GM23338 (cell line): ENCODE measurements around the gene TSPAN33. TPM values are rescaled to one million over a fixed set of nuclear protein-coding genes. Genes with fewer than 3 reads are reported as not detected.

Source experiments
- ATAC-seq: fragments of 200-7000 bp; cut with Tn5 transposase; 3 replicates; pipeline ENCODE4 v1.9.1; 2020
- DNase-seq: peaks from one replicate; pipeline ENCODE4 v3.0.0-alpha.2; 2015; ENCODE audit warnings: low spot score
- H2AFZ ChIP-seq: fragments of 200-600 bp; sonication (generic); 2 replicates; pipeline ENCODE4 v1.8.0; 2016; ENCODE audit warnings: antibody characterized with exemption, mild to moderate bottlenecking, moderate library complexity
- H3F3A ChIP-seq: fragments of 200-600 bp; sonication (generic); replicated peaks from 2 replicates; pipeline ENCODE4 v1.8.0; 2017; ENCODE audit warnings: antibody characterized with exemption, mixed run types, low read depth
- H3K27ac ChIP-seq: fragments of 200-600 bp; sonication (generic); 2 replicates; pipeline ENCODE4 v1.6.1; 2016; ENCODE audit warnings: low read depth
- H3K27me3 ChIP-seq: fragments of 200-600 bp; sonication (generic); 2 replicates; pipeline ENCODE4 v1.8.0; 2016; ENCODE audit warnings: mild to moderate bottlenecking, mixed run types, moderate library complexity; ENCODE audit not compliant: insufficient read depth
- H3K36me3 ChIP-seq: fragments of 200-600 bp; sonication (generic); 2 replicates; pipeline ENCODE4 v1.8.0; 2016; ENCODE audit warnings: mild to moderate bottlenecking; ENCODE audit not compliant: insufficient read depth
- H3K4me1 ChIP-seq: fragments of 200-600 bp; sonication (generic); 2 replicates; pipeline ENCODE4 v1.8.0; 2016; ENCODE audit warnings: mild to moderate bottlenecking, moderate library complexity; ENCODE audit not compliant: insufficient read depth
- H3K4me2 ChIP-seq: fragments of 200-600 bp; sonication (generic); 2 replicates; pipeline ENCODE4 v1.7.1; 2017; ENCODE audit warnings: mixed run types
- H3K4me3 ChIP-seq: fragments of 200-600 bp; sonication (generic); 2 replicates; pipeline ENCODE4 v1.6.1; 2016; ENCODE audit warnings: mixed run types
- H3K79me2 ChIP-seq: fragments of 200-600 bp; sonication (generic); replicated peaks from 2 replicates; pipeline ENCODE4 v1.8.0; 2017; ENCODE audit warnings: mild to moderate bottlenecking; ENCODE audit not compliant: insufficient read depth
- H3K9me2 ChIP-seq: fragments of 200-600 bp; sonication (generic); 2 replicates; pipeline ENCODE4 v1.8.0; 2017; ENCODE audit not compliant: insufficient read depth
- H4K20me1 ChIP-seq: fragments of 200-600 bp; sonication (generic); replicated peaks from 2 replicates; pipeline ENCODE4 v1.8.0; 2017; ENCODE audit warnings: mild to moderate bottlenecking; ENCODE audit not compliant: insufficient read depth
- H3K27ac Mint-ChIP-seq: 2 replicates; pipeline ENCODE4 v1.8.0; 2020; ENCODE audit warnings: inconsistent platforms, mild to moderate bottlenecking, moderate library complexity, mixed read lengths
- H3K27me3 Mint-ChIP-seq: 3 replicates; pipeline ENCODE4 v1.8.0; 2022; ENCODE audit warnings: low read depth, mild to moderate bottlenecking, moderate library complexity, mixed read lengths, inconsistent platforms; ENCODE audit not compliant: insufficient read depth, poor library complexity
- H3K36me3 Mint-ChIP-seq: 3 replicates; pipeline ENCODE4 v1.8.0; 2021; ENCODE audit warnings: low read depth, mild to moderate bottlenecking, inconsistent platforms, moderate library complexity, mixed read lengths
- H3K4me1 Mint-ChIP-seq: 3 replicates; pipeline ENCODE4 v1.8.0; 2020; ENCODE audit warnings: mild to moderate bottlenecking, inconsistent platforms, mixed read lengths
- H3K4me3 Mint-ChIP-seq: 3 replicates; pipeline ENCODE4 v1.8.0; 2021; ENCODE audit warnings: moderate library complexity, mild to moderate bottlenecking, inconsistent platforms, mixed read lengths
- H3K9me3 Mint-ChIP-seq: 3 replicates; pipeline ENCODE4 v1.8.0; 2020; ENCODE audit warnings: moderate library complexity, mild to moderate bottlenecking, inconsistent platforms, mixed read lengths
- CTCF ChIP-seq, 2 experiments: fragments of 200-600 bp in 1 of 2; sonication (generic) in 1 of 2; conservative IDR thresholded peaks; 2 replicates each; pipeline versions ENCODE4 v1.5.1 to v1.6.1; 2016 to 2017; ENCODE audit warnings: antibody characterized with exemption in 2 of 2, low read depth in 2 of 2, mild to moderate bottlenecking in 2 of 2, moderate library complexity in 1 of 2
- ETS1 ChIP-seq: IDR thresholded peaks from 2 replicates; pipeline ENCODE4 v1.6.1; 2016; ENCODE audit warnings: antibody characterized with exemption
- EZH2 ChIP-seq: fragments of 200-600 bp; sonication (generic); IDR thresholded peaks from one replicate; pipeline ENCODE4 v1.8.0; 2017; ENCODE audit warnings: antibody characterized with exemption, mild to moderate bottlenecking, low read depth; ENCODE audit not compliant: unreplicated experiment
- JUNB ChIP-seq: IDR thresholded peaks from one replicate; pipeline ENCODE4 v1.6.1; 2016; ENCODE audit warnings: antibody characterized with exemption; ENCODE audit not compliant: unreplicated experiment
- ZNF114 ChIP-seq: fragments of 250-450 bp; sonication (Bioruptor Pico); IDR thresholded peaks from 2 replicates; pipeline ENCODE4 v1.5.0; 2020; ENCODE audit warnings: mild to moderate bottlenecking, moderate library complexity
- ZNF331 ChIP-seq: fragments of 250-450 bp; sonication (Bioruptor Pico); IDR thresholded peaks from 2 replicates; pipeline ENCODE4 v1.5.0; 2020; ENCODE audit warnings: low read depth, mild to moderate bottlenecking, moderate library complexity
- ZNF462 ChIP-seq: fragments of 250-450 bp; sonication (Bioruptor Pico); IDR thresholded peaks from 2 replicates; pipeline ENCODE4 v1.5.0; 2020; ENCODE audit warnings: mild to moderate bottlenecking, moderate library complexity
- polyA plus RNA-seq: library from polyadenylated mRNA; unstranded; fragments of >200 nt; fragmentation: Nextera tagmentation; extraction: Ambion mirVana; gene quantifications from 2 replicates; pipeline ENCODE4 v1.2.1, GENCODE V29; 2016
- total RNA-seq: library from RNA; depleted of rRNA; stranded (reverse); fragments of >200 nt; shearing (Covaris generic); gene quantifications from 2 replicates; pipeline ENCODE4 v1.2.3, GENCODE V29; 2014

TSPAN33 gene
- total and polyA plus RNA-seq, 2 experiments from 2014 or later, result 17.6 to 51.5 TPM

GRCh38 chr7:129162732-129163131 is 18.2 kb downstream of the TSPAN33 start (continued):
- TF ChIP-seq ZNF462 (CRISPR knock-in tag) (no peak), EZH2 (no peak), ETS1 (no peak), JUNB (no peak), ZNF114 (CRISPR knock-in tag) (no peak)

GRCh38 chr7:129163875-129164544 is 19.5 kb downstream of the TSPAN33 start:
- Histone ChIP-seq H3K27ac (no peak overlapping the region), H3K4me3 (no peak overlapping the region), H4K20me1 (peaks cover 5% of the 10 kb centered on the region; the same call in 1 of the 2 replicates), H3F3A (peaks cover 3% of the 10 kb centered on the region; the same call in 1 of the 2 replicates), H3K9me2 (no peaks in the 10 kb centered on the region), H3K4me1 (peaks cover 9% of the 10 kb centered on the region), H3K27me3 (no peaks in the 10 kb centered on the region), H3K79me2 (no peaks in the 10 kb centered on the region), H3K4me2 (no peak overlapping the region), H3K36me3 (peaks cover 9% of the 10 kb centered on the region), H2AFZ (no peak overlapping the region)
- TF ChIP-seq CTCF (conservative IDR thresholded peaks at IDR 0.05; ENCODE audit: low read depth in 2 of 2) (peak; percentile 71 to 99), ZNF331 (no peak)
- peak; percentile 84 for DNase-seq
- Mint-ChIP-seq H3K9me3 (no peaks in the 10 kb centered on the region), H3K4me1 (peaks cover 18% of the 10 kb centered on the region), H3K4me3 (no peak overlapping the region), H3K36me3 (peaks cover 14% of the 10 kb centered on the region), H3K27me3 (peaks cover 4% of the 10 kb centered on the region), H3K27ac (no peak overlapping the region)
- ATAC-seq, result no peak
